ENCODE data around the gene CALD1.

GRCh38 chr7:134804854-134805253 lies 25.4 kb downstream of the CALD1 start:
- TF ChIP-seq HDAC2 (IDR thresholded peaks at IDR 0.05) (no peak), BCL3 (IDR thresholded peaks at IDR 0.05) (no peak), RAD21 (conservative IDR thresholded peaks at IDR 0.05 in 1 of 2, IDR thresholded peaks at IDR 0.05 in 1 of 2) (no peak), CTCF (IDR thresholded peaks at IDR 0.05) (no peak), POLR2A (IDR thresholded peaks at IDR 0.05; ENCODE audit: low read length) (no peak), JUN (IDR thresholded peaks at IDR 0.05) (no peak), NR3C1 (IDR thresholded peaks at IDR 0.05) (no peak), BHLHE40 (IDR thresholded peaks at IDR 0.05; ENCODE audit: low read depth, low read length) (no peak), EP300 (IDR thresholded peaks at IDR 0.05) (no peak), CEBPB (IDR thresholded peaks at IDR 0.05) (no peak), CBX2 (IDR thresholded peaks at IDR 0.05; ENCODE audit: borderline replicate concordance, low read depth) (no peak)

All from A549 (cell line).